ENCODE results near the gene HDHD5. TPM values are rescaled to one million over a fixed set of nuclear protein-coding genes. Genes with fewer than 3 reads are reported as not detected.

HDHD5 gene
- total RNA-seq, 4 donors from 2014 or later, result 36.8 to 50.4 (median 39.7) TPM

DNA sequence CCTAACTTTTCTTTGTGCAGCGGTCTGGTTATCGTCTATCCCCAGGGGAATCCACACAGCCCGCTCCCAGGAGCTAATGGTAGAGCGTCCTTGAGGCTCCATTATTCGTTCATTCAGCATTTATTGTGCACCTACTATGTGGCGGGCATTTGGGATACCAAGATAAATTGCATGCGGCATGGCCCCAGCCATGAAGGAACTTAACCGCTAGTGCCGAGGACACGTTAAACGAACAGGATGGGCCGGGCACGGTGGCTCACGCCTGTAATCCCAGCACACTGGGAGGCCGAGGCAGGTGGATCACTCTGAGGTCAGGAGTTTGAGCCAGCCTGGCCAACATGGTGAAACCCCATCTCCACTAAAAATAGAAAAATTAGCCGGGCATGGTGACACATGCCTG is 49.1 kb downstream of the HDHD5 start:
- WGBS, 2 donors, result 91% methylated on average over 16 of the region's 16 CpGs
- DNase-seq (ENCODE audit: low spot score in 2 of 2), result no peak
- intact Hi-C loops (cut with DNase I; ENCODE audit: low total_unique reads), result no loop called here
- TF ChIP-seq, protein P1, sequence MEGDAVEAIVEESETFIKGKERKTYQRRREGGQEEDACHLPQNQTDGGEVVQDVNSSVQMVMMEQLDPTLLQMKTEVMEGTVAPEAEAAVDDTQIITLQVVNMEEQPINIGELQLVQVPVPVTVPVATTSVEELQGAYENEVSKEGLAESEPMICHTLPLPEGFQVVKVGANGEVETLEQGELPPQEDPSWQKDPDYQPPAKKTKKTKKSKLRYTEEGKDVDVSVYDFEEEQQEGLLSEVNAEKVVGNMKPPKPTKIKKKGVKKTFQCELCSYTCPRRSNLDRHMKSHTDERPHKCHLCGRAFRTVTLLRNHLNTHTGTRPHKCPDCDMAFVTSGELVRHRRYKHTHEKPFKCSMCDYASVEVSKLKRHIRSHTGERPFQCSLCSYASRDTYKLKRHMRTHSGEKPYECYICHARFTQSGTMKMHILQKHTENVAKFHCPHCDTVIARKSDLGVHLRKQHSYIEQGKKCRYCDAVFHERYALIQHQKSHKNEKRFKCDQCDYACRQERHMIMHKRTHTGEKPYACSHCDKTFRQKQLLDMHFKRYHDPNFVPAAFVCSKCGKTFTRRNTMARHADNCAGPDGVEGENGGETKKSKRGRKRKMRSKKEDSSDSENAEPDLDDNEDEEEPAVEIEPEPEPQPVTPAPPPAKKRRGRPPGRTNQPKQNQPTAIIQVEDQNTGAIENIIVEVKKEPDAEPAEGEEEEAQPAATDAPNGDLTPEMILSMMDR (IDR thresholded peaks at IDR 0.05), result no peak
- no peak for TF ChIP-seq POLR2A (IDR thresholded peaks at IDR 0.05)
- no peak overlapping the region for H3K4me3 ChIP-seq (ENCODE audit: low read depth, poor library complexity, severe bottlenecking)

DNA sequence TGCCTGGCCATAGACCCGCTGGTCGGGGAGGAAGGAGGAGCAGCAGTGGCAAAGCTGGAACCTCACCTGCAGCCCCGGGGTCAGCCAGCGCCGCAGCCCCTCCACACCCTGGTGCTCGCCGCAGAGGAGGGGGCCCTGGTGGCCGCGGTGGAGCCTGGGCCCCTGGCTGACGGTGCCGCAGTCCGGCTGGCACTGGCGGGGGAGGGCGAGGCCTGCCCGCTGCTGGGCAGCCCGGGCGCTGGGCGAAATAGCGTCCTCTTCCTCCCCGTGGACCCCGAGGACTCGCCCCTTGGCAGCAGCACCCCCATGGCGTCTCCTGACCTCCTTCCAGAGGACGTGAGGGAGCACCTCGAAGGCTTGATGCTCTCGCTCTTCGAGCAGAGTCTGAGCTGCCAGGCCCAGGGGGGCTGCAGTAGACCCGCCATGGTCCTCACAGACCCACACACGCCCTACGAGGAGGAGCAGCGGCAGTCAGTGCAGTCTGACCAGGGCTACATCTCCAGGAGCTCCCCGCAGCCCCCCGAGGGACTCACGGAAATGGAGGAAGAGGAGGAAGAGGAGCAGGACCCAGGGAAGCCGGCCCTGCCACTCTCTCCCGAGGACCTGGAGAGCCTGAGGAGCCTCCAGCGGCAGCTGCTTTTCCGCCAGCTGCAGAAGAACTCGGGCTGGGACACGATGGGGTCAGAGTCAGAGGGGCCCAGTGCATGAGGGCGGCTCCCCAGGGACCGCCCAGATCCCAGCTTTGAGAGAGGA is 49.8 kb downstream of the HDHD5 start:
- DNase-seq (ENCODE audit: low spot score in 2 of 2), result no peak
- intact Hi-C loops (cut with DNase I; ENCODE audit: low total_unique reads), result no loop called here
- no peak overlapping the region for H3K4me3 ChIP-seq (ENCODE audit: low read depth, poor library complexity, severe bottlenecking)
- TF ChIP-seq POLR2A (IDR thresholded peaks at IDR 0.05), result no peak
- TF ChIP-seq, protein P1 (IDR thresholded peaks at IDR 0.05), result no peak
- WGBS, 2 donors, result 94 to 96% methylated on average over 23 to 40 of the region's 42 CpGs

DNA sequence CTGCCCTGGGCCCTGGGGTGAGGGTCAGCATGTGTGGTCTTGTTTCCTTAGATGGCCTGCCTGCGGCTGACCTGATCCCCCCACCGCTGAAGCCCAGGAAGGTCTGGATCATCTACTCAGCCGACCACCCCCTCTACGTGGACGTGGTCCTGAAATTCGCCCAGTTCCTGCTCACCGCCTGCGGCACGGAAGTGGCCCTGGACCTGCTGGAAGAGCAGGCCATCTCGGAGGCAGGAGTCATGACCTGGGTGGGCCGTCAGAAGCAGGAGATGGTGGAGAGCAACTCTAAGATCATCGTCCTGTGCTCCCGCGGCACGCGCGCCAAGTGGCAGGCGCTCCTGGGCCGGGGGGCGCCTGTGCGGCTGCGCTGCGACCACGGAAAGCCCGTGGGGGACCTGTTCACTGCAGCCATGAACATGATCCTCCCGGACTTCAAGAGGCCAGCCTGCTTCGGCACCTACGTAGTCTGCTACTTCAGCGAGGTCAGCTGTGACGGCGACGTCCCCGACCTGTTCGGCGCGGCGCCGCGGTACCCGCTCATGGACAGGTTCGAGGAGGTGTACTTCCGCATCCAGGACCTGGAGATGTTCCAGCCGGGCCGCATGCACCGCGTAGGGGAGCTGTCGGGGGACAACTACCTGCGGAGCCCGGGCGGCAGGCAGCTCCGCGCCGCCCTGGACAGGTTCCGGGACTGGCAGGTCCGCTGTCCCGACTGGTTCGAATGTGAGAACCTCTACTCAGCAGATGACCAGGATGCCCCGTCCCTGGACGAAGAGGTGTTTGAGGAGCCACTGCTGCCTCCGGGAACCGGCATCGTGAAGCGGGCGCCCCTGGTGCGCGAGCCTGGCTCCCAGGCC is 50.6 kb downstream of the HDHD5 start:
- H3K4me3 ChIP-seq (ENCODE audit: low read depth, poor library complexity, severe bottlenecking), result no peak overlapping the region
- 98% methylated on average over 42 to 56 of the region's 66 CpGs for WGBS, 2 donors
- TF ChIP-seq POLR2A (IDR thresholded peaks at IDR 0.05), result no peak
- TF ChIP-seq, protein P1 (IDR thresholded peaks at IDR 0.05), result no peak
- DNase-seq (ENCODE audit: low spot score in 2 of 2), result no peak
- intact Hi-C loops (cut with DNase I; ENCODE audit: low total_unique reads), result no loop called here

DNA sequence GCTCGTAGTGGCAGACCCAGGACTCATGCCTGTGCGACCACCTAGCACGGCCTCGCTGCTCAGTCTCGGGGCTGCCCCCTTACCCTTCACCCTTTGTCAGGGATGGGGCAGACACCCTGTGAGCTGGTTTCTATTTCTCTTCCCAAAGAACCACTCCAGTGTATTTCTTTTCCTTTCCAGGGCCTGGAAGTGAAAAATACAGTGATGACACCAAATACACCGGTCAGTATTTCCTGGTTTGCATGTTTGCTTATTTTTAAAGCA is 51.6 kb downstream of the HDHD5 start:
- no peak overlapping the region for H3K4me3 ChIP-seq (ENCODE audit: low read depth, poor library complexity, severe bottlenecking)
- no peak for DNase-seq (ENCODE audit: low spot score in 2 of 2)
- TF ChIP-seq, protein P1 (IDR thresholded peaks at IDR 0.05), result no peak
- no peak for TF ChIP-seq POLR2A (IDR thresholded peaks at IDR 0.05)
- intact Hi-C loops (cut with DNase I; ENCODE audit: low total_unique reads), result no loop called here
- 83 to 85% methylated on average over 6 of the region's 6 CpGs for WGBS, 2 donors

DNA sequence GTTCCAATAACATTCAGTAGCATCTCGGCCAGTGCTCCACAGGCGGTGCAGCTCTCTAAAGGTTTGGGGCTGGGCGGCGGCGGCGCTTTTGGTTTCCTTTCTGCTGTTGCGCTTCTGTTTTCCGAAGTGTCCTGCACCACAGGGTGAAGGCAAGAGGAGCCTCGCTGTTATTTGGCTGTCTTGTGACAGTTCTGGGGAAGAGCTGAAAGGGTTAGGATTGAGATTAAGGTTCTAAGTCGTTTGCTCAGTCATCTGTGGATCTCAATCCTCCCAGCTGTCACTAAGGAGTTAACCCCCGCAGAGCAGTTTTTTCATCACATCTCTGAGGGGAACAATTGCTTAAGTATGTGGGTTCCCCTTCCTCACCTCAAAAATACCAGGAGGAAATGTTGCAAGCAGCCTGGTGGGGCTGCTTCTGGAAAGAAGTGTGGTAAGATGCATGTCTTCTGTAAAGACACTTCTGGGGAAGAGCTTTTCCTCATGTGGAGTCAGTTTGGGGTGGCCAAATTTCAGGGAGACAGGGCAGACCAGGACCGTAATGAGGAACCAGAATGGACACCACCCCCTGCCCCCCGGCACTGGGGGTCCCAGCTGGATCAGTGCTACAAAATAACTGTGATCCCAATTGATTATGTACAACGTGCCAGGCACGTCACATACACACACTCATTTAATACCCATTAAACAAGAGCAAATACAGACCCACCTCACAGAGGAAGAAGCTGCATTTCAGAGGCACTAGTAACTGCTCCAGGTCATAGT is 52.1 kb downstream of the HDHD5 start:
- no peak for DNase-seq (ENCODE audit: low spot score in 2 of 2)
- 74 to 83% methylated on average over 15 of the region's 15 CpGs for WGBS, 2 donors
- TF ChIP-seq, protein P1 (IDR thresholded peaks at IDR 0.05), result no peak
- TF ChIP-seq POLR2A (IDR thresholded peaks at IDR 0.05), result no peak
- H3K4me3 ChIP-seq (ENCODE audit: low read depth, poor library complexity, severe bottlenecking), result no peak overlapping the region
- intact Hi-C loops (cut with DNase I; ENCODE audit: low total_unique reads), result no loop called here
